ENCODE measurements around the gene HIPK2. TPM values are rescaled to one million over a fixed set of nuclear protein-coding genes. Genes with fewer than 3 reads are reported as not detected.

The HIPK2 gene
- total RNA-seq, 2 experiments from 2014 or later = 15.4 to 16.1 TPM

GRCh38 chr7:139570626-139571025 lies 207.2 kb downstream of the HIPK2 start:
- no peaks in the 10 kb centered on the region for H3K9me3 Mint-ChIP-seq
- peaks cover 10% of the 10 kb centered on the region for H3K36me3 Mint-ChIP-seq
- no peak overlapping the region for H3K4me3 Mint-ChIP-seq
- no peak overlapping the region for H3K27ac Mint-ChIP-seq
- peaks cover 3% of the 10 kb centered on the region for H3K4me1 Mint-ChIP-seq
- no peak for DNase-seq
- no peaks in the 10 kb centered on the region for H3K27me3 Mint-ChIP-seq

DNA sequence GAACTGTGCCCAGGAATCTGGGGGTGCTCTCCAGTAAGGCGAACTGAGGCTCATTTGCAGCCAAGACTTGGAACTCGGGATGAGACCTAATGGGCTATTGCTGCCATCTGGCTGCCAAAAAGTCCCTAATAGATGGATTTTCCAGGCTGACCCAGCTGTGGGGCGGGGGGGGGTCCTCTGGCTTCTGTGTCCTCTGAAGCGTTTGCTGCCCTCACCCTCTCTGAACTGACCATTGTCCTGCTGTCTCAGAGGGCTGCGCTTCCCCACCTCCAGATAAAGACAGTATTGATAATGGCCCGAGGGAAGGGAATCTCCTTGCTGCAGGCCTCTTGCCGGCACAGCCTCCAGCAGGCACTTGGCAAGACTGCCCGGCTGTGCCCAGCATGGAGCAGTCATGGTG lies 207.7 kb downstream of the HIPK2 start:
- no peak overlapping the region for H3K27ac Mint-ChIP-seq

GRCh38 chr7:139568813-139569490 lies 208.8 kb downstream of the HIPK2 start:
- no peak overlapping the region for H3K27ac Mint-ChIP-seq
- no peak overlapping the region for H3K4me3 Mint-ChIP-seq
- no peak for DNase-seq
- H3K9me3 Mint-ChIP-seq = no peaks in the 10 kb centered on the region
- H3K36me3 Mint-ChIP-seq = peaks cover 10% of the 10 kb centered on the region
- no peaks in the 10 kb centered on the region for H3K27me3 Mint-ChIP-seq
- peaks cover 7% of the 10 kb centered on the region for H3K4me1 Mint-ChIP-seq

More for the DNA sequence above, 207.7 kb downstream of the HIPK2 start:
- DNase-seq = no peak
- Mint-ChIP-seq H3K4me1 (peaks cover 7% of the 10 kb centered on the region), H3K9me3 (no peaks in the 10 kb centered on the region), H3K27me3 (no peaks in the 10 kb centered on the region), H3K4me3 (no peak overlapping the region), H3K36me3 (peaks cover 10% of the 10 kb centered on the region)

GRCh38 chr7:139568346-139568675 lies 209.5 kb downstream of the HIPK2 start:
- Mint-ChIP-seq H3K4me1 (peaks cover 7% of the 10 kb centered on the region), H3K4me3 (no peak overlapping the region), H3K36me3 (peaks cover 10% of the 10 kb centered on the region), H3K27ac (no peak overlapping the region), H3K9me3 (no peaks in the 10 kb centered on the region), H3K27me3 (no peaks in the 10 kb centered on the region)
- no peak for DNase-seq

- Mint-ChIP-seq H3K4me1 (peaks cover 8% of the 10 kb centered on the region), H3K9me3 (no peaks in the 10 kb centered on the region), H3K27ac (no peak overlapping the region), H3K36me3 (peaks cover 8% of the 10 kb centered on the region), H3K4me3 (no peak overlapping the region), H3K27me3 (no peaks in the 10 kb centered on the region)
- DNase-seq = no peak
Observed at GRCh38 chr7:139567647-139568345, 210.0 kb downstream of the HIPK2 start.

- peaks cover 8% of the 10 kb centered on the region for H3K4me1 Mint-ChIP-seq
- no peak overlapping the region for H3K4me3 Mint-ChIP-seq
- peaks cover 8% of the 10 kb centered on the region for H3K36me3 Mint-ChIP-seq
- no peak overlapping the region for H3K27ac Mint-ChIP-seq
- DNase-seq = no peak
- no peaks in the 10 kb centered on the region for H3K9me3 Mint-ChIP-seq
- no peaks in the 10 kb centered on the region for H3K27me3 Mint-ChIP-seq
Observed at GRCh38 chr7:139566736-139567646, 210.8 kb downstream of the HIPK2 start.

DNA sequence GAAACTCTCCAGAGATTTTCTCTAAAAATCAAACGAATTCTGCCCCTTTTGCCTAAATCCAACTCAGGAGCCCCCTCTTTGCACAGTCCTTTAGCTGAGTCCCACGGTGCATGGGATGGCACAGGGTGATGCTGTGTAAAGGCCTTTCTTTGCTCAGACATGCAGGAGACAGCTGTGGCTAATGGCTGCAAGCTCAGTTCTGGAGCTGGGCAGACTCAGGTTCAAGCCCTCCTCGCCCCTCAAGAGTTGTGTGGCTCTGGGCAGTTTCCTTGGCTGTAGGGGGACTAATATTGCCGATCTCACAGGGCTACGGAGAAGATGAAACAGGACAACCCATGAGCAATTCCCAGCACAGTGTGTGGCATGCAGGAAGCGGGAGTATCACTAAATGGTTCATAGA lies 211.7 kb downstream of the HIPK2 start:
- Mint-ChIP-seq H3K27ac (no peak overlapping the region), H3K36me3 (peaks cover 8% of the 10 kb centered on the region), H3K4me3 (no peak overlapping the region), H3K27me3 (no peaks in the 10 kb centered on the region), H3K9me3 (no peaks in the 10 kb centered on the region), H3K4me1 (peaks cover 8% of the 10 kb centered on the region)
- no peak for DNase-seq

- Mint-ChIP-seq H3K27ac (no peak overlapping the region), H3K4me3 (no peak overlapping the region), H3K36me3 (peaks cover 12% of the 10 kb centered on the region), H3K27me3 (no peaks in the 10 kb centered on the region), H3K4me1 (peaks cover 8% of the 10 kb centered on the region), H3K9me3 (peaks cover 3% of the 10 kb centered on the region)
- DNase-seq = no peak
Observed at GRCh38 chr7:139563856-139564255, 213.9 kb downstream of the HIPK2 start.

GRCh38 chr7:139562961-139563565 lies 214.7 kb downstream of the HIPK2 start:
- peaks cover 3% of the 10 kb centered on the region for H3K9me3 Mint-ChIP-seq
- H3K27ac Mint-ChIP-seq = no peak overlapping the region

GRCh38 chr7:139562491-139562890 lies 215.3 kb downstream of the HIPK2 start:
- H3K27ac Mint-ChIP-seq = no peak overlapping the region
- H3K27me3 Mint-ChIP-seq = no peaks in the 10 kb centered on the region
- H3K4me1 Mint-ChIP-seq = peaks cover 8% of the 10 kb centered on the region
- DNase-seq = no peak
- H3K4me3 Mint-ChIP-seq = no peak overlapping the region
- H3K36me3 Mint-ChIP-seq = peaks cover 7% of the 10 kb centered on the region
- H3K9me3 Mint-ChIP-seq = peaks cover 3% of the 10 kb centered on the region

More at GRCh38 chr7:139562961-139563565, 214.7 kb downstream of the HIPK2 start:
- H3K4me1 Mint-ChIP-seq = peaks cover 8% of the 10 kb centered on the region
- no peak for DNase-seq
- no peaks in the 10 kb centered on the region for H3K27me3 Mint-ChIP-seq
- H3K36me3 Mint-ChIP-seq = peaks cover 9% of the 10 kb centered on the region
- no peak overlapping the region for H3K4me3 Mint-ChIP-seq

DNA sequence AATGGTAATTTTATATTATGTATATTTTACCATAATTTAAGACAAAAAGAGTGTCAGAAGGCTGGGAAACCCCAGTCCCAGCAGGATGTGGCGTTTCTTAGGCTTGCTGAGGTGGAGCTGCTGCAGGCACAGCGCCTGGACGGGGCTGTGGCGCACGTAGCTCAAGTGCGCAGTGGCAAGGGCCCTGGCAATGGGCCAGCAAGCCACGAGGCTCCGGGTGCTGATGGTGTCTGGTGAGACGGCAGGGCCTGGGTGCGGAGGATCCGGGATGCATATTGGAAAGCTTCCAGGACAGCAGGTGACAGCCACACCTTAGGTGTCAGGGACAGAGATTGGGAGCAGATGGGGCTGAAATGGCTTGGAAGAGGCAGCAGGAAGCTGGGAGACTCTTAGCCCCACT lies 217.1 kb downstream of the HIPK2 start:
- H3K36me3 Mint-ChIP-seq = peaks cover 4% of the 10 kb centered on the region
- DNase-seq = no peak
- H3K4me3 Mint-ChIP-seq = no peak overlapping the region
- no peak overlapping the region for H3K27ac Mint-ChIP-seq
- no peaks in the 10 kb centered on the region for H3K27me3 Mint-ChIP-seq
- H3K9me3 Mint-ChIP-seq = peaks cover 3% of the 10 kb centered on the region
- H3K4me1 Mint-ChIP-seq = peaks cover 5% of the 10 kb centered on the region

GRCh38 chr7:139560199-139560598 lies 217.6 kb downstream of the HIPK2 start:
- H3K9me3 Mint-ChIP-seq = peaks cover 3% of the 10 kb centered on the region
- no peak overlapping the region for H3K27ac Mint-ChIP-seq
- H3K4me3 Mint-ChIP-seq = no peak overlapping the region
- H3K4me1 Mint-ChIP-seq = peaks cover 2% of the 10 kb centered on the region
- no peaks in the 10 kb centered on the region for H3K27me3 Mint-ChIP-seq
- DNase-seq = no peak
- H3K36me3 Mint-ChIP-seq = peaks cover 4% of the 10 kb centered on the region

DNA sequence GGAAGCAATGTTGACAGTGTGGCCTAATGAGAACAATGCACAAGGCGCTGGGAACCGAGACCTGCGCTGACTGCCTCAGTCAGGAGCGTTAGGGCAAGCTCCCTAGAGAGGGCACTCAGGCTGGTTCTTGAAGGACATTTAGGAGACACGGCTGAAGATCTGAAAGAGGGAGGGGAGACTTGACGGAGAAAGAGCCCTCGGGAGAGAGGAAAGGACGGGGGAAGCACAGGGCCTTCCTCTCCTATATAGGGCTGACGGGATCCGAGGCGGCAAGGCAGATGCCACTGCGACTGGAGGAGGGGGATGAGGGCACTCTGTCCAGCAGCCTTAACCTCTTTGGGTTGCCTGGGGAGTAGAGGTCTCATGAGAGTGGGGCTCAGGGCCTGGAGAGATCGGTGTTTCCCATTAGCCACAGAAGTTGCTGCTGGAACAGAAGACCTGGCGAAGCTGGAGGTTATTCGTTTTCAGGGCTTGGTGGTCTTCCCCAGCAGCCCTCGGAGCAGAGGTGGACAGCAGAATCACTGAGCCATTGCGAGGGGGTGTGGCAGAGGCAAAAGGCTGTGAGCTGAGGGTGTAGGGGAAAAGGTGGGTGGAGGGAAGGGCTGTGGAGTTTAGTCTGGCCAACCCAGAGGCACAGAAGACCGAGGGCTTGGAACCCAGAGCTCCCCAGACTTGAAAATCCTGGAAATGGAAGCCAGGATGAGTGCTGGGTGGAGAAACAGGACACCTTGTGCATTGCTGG lies 218.3 kb downstream of the HIPK2 start:
- no peaks in the 10 kb centered on the region for H3K27me3 Mint-ChIP-seq

GRCh38 chr7:139557857-139558581 lies 219.8 kb downstream of the HIPK2 start:
- no peak for DNase-seq
- Mint-ChIP-seq H3K27me3 (no peaks in the 10 kb centered on the region), H3K36me3 (peaks cover 4% of the 10 kb centered on the region), H3K4me3 (no peak overlapping the region), H3K27ac (no peak overlapping the region), H3K9me3 (peaks cover 3% of the 10 kb centered on the region), H3K4me1 (no peaks in the 10 kb centered on the region)

More for the DNA sequence above, 218.3 kb downstream of the HIPK2 start:
- H3K27ac Mint-ChIP-seq = no peak overlapping the region
- DNase-seq = no peak
- H3K9me3 Mint-ChIP-seq = peaks cover 3% of the 10 kb centered on the region
- H3K4me1 Mint-ChIP-seq = peaks cover 2% of the 10 kb centered on the region
- no peak overlapping the region for H3K4me3 Mint-ChIP-seq
- peaks cover 4% of the 10 kb centered on the region for H3K36me3 Mint-ChIP-seq

Measured in activated naive CD8-positive, alpha-beta T cell treated with anti-CD3 and anti-CD28 coated beads for 36 hours (primary cell).